GM21825 (cell line): ENCODE results near the gene PPP4R3A.
"Not testable (repeated sequence)": the region's sequence is repeated elsewhere in the genome, so short reads cannot be mapped to it uniquely, and the experiment has no call there.

Experiments used
- ATAC-seq: cut with Tn5 transposase; IDR thresholded peaks from one replicate; pipeline ENCODE4 v1.9.1; 2021; ENCODE audit warnings: mild to moderate bottlenecking, moderate library complexity; ENCODE audit not compliant: unreplicated experiment

PPP4R3A gene

DNA sequence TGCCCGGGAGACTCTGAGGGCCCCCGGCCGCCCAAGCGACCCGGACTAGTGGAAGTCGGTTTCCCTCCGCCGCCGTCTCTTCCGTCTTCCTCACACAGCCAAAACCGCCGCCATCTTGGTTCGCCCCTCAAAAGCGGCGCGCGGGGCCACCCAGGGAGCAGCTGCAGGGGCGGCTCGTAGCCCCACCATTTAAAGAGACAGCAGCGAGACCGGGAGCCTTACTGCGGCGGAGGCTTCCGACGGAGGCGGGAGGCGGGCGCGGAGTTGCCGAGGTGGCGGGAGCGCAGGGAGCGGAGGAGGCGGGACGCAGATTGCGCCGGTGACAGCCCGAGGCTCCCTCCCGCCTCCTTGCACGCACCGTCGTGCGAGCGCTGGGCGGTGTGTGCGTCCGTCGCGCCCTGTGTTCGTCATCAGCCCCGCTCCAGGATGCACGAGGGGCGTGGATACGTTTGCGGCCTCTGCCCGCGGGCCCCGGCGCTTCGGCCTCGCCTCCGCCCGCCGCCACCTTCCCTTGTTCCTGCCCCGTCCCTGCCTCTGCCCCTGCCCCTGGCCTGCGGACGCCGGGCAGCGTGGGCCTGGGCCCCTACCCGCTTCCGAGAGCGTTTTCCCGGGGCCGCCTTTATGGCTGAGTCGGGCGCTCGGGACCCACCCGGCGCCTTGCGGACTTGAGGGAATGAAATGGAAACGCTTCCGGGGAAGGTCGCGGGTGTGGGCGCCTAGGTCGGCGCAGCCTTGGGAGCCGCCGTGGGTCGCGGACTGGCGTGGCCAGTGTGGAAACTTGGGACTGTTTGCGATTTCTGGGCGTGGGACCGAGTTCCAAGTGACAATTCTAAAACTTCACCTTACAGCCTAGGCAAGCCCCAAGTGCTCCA is at the start of gene PPP4R3A:
Gene PPP4R3A, minus strand, starts transcription at position 140 of the 872 bp plus-strand sequence. CDS start 663 bp downstream, outside the sequence.
- peak; percentile 81 for ATAC-seq

DNA sequence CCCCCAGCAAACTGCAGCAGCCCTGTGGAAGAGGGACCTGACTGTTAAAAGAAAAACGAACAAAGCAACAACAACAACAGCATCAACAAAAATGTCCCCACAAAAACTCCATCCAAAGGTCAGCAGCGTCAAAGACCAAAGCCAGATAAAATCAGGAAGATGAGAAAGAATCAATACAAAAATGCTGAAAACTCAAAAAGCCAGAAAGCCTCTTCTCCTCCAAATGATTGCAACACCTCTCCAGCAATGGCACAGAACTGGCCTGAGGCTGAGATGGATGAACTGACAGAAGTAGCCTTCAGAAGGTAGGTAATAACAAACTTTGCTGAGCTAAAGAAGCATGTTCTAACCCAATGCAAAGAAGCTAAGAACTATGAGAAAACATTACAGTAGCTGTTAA is 45.4 kb upstream of the PPP4R3A start:
- no peak for ATAC-seq

DNA sequence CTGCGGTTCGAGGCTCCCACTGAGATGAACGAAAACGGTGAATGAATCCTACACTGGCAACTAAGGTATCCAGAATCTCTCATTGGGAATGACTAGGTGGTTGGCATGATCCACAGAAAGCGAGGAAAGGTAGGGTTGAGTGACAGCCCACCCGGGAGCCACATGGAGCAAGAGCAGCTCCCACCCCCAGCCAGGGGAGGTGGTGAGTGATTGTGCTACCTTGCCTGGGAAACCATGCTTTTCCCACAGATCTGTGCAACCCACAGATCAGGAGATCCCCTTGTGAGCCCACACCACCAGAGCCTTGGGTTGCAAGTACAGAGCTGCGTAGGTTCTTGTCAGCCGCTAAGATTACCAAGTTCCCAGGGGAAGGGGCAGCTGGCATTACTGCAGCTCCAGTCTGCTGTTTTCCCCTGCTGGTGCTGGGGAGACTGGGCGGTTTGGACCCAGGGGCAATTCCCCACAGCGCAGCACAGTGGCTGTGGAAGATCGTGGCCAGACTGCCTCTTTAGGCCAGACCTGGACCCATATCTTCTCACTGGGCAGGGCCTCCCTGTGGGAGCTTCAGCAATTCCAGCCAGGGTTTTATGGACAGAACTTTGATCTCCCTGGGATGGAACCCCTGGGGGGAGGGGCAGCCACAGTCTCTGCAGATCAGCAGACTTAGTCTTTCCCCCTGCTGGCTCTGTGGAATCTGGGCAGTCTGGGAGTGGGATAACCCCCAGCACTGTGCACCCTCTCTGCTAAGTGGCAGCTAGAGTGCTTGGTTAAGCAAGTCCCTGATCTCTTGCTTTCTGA is 44.6 kb upstream of the PPP4R3A start:
- ATAC-seq = no peak

DNA sequence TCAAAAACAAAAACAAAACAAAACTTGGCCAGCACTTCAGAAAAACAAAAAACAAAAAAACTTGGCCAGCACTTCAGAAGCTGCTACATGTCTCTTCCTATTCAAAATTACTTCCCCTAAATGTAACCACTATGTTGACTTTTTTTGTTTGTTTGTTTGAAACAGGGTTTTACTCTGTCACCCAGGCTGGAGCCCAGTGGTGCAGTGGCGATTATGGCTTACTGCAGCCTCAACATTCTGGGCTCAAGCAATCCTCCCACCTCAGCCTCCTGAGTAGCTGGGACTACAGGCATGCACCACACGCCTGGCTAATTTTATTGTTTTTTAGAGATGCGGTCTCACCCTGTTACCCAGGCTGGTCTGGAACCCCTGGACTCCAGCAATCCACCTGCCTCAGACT is 38.0 kb upstream of the PPP4R3A start:
- ATAC-seq = no peak

DNA sequence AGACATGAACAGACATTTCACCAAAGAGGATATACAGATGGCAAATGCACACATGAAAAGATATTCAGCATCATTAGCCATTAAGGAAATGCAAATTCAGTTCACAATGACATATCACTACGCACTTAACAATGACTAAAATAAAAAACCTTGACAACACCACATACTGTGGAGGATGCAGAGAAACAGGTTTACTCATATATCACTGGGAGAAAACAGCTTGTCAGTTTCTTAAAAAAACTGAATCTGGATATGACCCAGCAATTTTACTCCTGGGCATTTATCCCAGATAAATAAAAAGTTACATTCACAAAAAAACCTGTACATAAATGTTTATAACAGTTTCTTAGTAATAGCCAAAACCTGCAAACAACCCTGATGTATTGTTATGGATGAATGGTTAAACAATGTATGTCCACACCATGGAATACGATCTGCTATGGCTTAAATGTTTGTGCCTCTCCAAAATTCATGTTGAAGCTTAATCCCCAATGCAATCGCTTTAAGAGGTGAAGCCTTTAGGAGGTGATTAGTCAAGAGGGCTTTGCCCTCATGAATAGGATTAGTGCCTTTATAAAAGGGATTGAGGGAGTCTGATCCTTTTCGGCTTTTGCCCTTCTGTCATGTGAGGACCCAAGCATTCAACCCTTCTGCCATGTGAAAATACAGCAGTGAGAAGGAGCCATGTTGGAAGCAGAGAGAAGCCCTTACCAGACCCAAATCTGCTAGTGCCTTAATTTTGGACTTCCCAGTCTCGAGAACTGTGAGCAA is 36.0 kb upstream of the PPP4R3A start:
- ATAC-seq = no peak

DNA sequence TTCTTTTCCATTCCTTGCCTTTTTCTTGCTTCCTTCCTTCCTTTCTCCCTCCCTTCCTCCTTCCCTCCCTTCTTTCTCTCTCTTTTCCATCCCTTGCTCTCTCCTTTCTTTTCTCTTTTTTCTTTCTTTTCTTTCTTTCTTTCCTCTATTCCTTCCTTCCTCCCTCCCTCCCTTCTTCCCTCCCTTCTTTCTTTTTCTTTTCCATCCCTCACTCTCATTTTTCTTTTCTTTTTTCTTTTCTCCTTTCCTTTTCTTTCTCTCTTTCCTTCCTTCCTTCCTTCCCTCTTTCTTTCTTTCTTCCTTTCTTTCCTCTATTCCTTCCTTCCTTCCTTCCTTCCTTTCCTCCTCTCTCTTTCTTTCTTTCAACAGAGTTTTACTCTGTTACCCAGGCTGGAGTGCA is 35.1 kb upstream of the PPP4R3A start:
- ATAC-seq = no peak

DNA sequence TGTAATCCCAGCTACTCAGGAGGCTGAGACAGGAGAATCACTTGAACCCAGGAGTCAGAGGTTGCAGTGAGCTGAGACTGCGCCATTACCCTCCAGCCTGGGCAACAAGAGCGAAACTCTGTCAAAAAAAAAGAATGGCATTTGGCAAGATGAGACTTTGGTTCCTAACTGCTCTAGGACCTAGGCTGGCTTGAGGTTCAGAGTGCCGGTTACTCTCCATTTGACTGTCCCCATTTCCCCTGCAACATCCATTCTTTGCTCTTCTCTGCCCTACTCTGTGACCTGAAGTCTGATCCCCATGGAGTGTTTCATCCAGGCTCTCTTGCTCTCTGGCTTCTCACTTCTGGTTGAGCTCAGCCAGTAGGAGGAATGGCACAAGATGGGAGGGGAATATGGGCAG is 26.2 kb upstream of the PPP4R3A start:
- ATAC-seq = no peak

DNA sequence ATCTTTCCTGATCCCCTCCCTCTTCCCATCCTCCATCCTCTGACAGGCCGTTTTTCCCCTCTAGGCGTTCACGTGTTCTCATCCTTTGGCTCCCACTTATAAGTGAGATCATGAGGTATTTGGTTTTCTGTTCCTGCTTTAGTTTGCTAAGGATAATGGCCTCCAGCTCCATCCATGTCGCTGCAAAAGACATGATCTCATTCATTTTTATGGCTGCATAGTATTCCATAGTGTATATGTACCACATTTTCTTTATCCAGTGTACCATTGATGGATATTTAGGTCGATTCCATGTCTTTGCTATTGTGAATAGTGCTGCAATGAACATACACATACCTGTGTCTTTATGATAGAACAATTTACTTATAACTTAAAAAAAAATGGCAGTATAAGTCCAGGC is 23.9 kb upstream of the PPP4R3A start:
- ATAC-seq = not testable (repeated sequence)

DNA sequence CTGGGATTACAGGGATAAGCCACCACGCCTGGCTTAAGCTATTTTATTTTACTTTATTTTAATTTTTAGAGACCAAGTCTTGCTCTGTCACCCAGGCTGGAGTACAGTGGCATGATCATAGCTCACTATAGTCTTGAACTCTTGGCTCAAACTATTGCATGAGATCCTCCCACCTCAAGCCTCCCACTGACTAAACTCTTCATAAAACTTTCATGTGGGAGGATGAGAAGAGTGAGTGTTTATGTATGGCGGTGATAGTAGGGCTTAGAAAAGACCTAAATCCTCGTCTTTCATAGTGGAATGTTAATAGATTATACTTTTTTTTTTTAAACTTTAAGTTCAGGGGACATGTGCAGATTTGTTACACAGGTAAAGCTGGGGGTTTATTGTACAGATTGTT is 23.5 kb upstream of the PPP4R3A start:
- ATAC-seq = no peak

DNA sequence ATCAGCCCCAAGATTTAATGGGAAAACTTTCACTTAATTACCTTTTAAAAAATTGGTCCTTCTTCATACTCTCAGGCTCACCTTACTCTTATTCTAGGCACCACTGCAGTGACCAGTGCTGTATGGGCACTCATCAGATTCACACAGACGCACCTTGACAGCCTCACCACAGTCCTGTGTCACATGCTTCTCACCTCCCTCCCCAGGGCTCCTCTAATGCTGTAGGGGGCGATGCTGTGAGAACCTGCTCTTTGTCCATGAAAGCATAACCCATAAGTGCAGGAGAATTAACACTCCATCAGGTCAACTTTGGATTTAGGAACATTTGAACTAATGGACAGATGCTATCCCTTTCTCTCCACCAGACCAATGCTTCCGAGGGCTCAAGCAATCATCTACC is 13.9 kb upstream of the PPP4R3A start:
- ATAC-seq = no peak

DNA sequence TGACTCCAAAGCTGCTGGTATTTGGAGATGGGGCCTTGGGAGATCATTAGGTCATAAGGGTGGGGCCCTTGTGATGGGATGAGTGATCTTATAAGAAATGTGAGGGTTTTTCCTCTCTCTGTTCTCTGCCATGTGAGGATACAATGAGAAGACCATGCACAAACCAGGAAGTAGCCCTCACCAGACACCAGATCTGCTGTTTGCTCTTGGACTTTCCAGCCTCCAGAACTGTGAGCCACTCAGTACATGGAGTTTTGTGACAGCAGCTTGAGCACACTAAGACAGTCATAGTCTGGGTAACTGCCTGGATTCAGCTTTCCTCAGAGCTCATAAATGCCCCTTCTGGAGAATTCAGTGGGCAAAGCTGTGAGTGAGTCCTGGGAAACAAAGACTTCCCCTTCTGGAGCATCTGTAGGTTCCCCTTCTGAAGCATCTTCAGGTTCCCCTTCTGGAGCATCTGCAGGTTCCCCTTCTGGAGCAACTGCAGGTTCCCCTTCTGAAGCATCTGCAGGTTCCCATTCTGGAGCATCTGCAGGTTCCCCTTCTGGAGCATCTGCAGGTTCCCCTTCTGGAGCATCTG is 11.0 kb upstream of the PPP4R3A start:
- no peak for ATAC-seq

DNA sequence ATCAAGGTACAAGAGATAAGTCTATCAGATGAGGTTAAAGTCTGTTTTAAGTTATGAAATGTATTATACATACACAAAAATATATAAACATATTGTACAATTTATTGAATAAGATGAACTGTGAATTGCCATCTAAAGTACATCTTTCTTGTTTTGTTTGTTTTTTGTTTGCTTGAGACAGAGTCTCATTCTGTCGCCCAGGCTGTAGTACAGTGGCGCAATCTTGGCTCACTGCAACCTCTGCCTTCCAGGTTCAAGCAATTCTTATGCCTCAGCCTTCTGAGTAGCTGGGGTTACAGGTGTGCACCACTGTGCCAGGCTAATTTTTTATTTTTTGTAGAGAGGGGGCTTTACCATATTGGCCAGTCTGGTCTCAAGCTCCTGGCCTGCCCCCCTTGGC is 10.0 kb upstream of the PPP4R3A start:
- ATAC-seq = no peak

DNA sequence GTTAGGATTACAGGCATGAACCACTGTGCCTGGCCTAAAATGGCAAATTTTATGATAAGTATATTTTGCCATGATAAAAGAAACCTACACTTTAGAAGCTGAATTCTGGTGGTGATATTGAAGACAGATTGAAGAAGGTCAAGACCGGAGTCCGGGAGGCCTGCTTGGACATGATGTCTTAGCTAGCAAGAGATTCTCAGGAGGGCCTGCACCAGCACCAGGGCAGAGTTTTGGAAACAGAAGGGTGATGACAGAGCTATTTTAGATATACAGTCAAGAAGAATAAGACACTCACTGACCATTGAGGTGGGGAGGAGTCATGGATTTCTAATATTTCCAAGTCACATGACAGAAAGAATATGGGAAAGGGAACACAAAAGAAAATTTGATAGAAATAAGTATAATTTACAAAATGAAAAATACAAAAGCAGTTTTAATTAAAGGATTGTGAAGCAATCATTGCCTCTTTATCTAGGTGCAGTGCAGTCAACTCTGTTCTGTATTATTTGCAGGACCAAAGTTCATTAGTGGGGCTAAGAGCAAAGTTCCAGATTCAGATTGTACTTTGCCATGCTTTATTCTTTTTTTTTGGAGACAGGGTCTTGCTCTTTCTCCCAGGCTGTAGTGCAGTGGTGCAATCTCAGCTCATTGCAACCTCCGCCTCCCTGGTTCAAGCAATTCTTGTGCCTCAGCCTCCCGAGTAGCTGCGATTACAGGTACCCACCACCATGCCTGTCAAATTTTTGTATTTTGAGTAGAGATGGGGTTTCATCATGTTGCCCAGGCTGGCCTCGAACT is 9.3 kb upstream of the PPP4R3A start:
- no peak for ATAC-seq

DNA sequence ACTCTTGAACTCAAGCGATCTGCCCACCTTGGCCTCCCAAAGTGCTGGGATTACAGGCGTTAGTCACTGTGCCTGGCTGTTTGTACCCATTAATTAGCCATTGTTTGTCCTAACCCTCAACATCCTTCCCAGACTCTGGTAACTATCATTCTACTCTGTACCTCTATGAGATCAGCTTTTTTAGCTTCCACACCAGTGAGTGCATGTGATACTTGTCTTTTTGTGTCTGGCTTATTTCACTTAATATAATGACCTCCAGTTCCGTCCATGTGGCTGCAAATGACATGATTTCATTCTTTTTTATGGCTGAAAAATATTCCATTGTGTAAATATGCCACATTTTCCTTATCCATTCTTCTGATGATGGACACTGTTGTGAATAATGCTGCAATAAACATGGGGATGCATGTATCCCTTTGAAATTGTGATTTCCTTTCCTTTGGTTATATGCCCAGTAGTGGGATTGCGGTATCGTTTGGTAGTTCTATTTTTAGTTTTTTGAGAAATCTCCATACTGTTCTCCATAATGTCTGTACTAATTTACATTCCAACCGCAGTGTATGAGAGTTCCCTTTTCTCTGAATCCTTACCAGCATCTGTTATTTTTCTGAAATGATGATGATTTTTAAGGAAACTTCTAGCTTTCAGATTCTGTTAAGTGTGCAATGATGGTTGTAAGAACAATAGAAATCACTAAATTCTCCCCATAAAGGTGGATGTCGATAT is 6.7 kb upstream of the PPP4R3A start:
- no peak for ATAC-seq

DNA sequence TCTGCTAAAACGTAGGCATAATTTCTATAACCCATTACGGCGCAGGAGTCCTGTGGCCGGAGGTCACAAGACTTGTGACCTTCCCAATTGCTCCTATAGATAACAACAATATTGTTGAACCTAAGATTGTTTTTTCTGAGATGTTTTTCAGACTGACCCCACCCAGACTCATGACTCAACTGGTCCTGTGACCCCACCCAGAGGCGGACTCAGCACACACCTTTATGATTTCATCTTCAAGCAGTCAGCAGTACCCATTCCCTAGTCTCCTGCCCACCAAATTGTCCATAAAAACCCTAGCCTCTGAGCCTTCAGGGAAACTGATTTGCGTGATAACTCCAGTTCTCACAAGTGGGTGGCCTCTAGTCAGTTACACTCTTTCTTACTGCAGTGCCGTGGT is 5.9 kb upstream of the PPP4R3A start:
- ATAC-seq = no peak

DNA sequence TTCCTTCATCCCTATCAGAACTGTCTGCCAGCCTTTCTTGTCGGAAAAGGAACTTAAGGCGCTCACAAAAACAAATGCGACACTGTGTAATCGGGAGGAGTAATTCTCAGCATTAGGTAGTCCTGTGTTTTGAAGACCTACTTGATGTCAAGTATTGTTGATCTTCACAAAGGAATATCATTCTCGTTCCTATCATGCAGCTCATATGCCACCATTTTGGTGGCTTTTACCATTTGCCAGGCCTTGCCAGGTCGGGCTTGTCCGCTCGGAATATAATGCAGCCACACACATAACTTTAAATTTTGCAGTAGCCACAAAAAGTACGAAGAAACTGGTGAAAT is 903 bp upstream of the PPP4R3A start:
- no peak for ATAC-seq

DNA sequence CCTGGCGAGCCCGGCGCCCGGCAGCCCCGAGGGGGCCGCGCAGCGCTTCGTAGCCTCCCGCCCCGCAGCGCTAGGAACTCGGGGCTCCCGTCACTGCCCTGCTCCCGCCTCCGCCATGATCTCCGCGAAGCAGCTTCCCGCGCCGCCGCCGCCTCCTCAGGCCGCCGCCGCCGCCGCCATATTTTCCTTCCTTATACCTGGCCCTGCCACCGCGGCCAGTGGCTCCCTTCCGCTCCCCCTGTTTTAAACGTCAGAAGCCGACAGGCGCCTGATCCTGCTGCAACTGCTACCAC is 286 bp downstream of the PPP4R3A start:
- ATAC-seq = peak; percentile 17

DNA sequence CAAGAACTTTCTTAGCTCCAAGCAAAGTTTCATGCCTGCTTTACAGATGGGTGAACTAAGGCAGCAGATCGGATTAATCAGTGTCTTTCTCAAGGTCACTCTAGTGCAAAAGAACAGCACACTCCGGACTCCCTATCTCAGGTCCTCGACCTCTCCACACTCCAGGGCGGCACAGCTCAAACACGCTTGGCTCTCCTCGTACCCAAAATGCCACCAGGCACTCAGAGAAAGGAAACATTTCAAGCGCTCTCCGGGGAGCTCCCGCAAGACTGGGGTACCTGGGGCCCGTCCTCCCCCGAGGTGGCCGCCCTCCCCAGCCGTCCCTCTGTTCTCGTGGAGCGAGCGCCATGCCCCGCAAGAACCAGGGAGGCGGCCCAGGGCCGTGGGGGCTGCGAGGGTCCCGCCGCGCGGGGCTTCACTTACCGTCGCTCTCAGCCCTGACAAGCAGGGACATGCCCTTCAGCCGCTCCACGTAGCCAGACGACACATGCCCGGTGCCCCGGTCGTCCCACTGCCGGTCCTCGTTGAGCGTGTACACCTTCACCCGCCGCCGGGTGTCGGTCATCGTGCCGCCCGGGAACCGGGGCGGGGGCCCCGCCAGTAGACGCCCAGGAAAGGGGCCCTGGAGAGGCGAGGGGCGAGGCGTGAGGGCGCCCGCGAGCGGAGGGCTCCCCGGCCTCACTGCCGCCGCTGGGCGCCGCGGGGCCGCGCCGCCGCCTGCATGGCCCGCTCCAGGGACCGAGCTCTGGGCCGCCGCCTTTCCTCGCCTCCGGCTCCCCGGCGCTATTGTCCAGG is 830 bp downstream of the PPP4R3A start:
- ATAC-seq = peak; percentile 17

DNA sequence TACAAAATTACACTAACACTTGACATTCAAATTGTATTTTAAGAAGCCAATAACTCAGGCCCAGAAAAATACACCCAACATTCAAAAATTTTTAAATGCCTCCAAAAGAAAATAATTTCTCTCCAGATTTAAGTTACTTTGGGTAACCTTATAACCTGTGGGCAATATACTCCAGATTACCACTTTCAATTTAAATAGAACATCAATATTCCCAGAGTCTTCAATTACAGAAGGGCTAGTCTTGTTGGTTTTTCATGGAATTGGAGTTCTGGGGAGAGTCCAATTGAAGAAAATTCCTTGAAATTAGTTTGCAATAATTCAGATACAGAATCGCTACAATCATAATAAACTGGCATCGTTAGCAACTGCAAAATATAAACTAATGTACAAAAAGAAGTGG is 2.0 kb downstream of the PPP4R3A start:
- ATAC-seq = no peak
